ENCODE results near the gene FADS3.

DNA sequence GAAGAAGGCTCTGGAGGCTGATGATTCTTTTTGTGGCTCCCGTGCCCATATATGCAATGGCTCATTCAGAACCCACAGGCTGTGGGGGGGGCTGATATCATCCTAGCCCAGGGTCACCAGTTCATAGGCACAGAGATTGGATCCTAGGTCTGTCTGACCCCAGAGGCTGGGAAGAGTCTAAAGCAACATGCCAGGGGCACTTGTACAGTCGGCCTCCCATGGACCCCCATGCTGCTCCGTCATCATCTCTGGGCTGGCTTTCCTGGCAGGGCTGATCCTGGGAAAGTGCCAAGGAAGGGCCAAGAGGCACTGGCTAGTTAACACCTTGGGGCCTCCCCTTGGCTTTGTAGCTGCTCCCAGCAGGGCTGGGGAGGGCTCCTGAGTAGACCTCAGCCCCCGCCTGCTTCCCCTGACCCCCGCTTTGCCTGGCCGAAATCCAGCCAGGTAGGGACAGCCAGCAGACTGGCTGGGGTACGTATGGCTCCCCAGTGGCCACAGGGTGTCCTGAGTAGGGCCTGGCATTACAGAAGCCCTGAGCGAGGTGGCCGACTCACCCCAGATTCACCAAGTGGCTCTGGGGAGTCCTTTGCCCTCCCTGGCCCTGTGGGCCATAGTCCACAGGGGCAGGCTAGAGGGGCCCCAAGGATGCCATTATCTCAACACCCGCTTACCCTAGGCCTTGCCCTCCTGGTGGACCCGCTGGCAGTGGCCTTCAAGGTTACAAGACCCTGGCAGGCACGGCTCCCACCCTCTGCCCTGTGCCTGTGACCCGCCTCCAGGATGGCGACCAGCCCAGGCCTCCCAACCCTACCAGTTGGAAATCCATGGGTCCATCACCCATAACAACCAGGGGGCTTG, 22.5 kb downstream of the FADS3 start:
- TF ChIP-seq POLR2AphosphoS5 (IDR thresholded peaks at IDR 0.05; ENCODE audit: low read depth, low read length) (no peak), TAF1 (IDR thresholded peaks at IDR 0.05; ENCODE audit: low read depth, low read length) (no peak)
